H9 (cell line): ENCODE measurements around the gene NPM3. TPM values are rescaled to one million over a fixed set of nuclear protein-coding genes. Genes with fewer than 3 reads are reported as not detected.

ENCODE experiments used
- DNase-seq: peaks from one replicate; pipeline ENCODE4 v3.0.0-alpha.2; 2017
- H2AFZ ChIP-seq: one replicate; pipeline ENCODE4 v1.6.1; 2013; ENCODE audit warnings: mild to moderate bottlenecking, low read length, control low read depth, moderate library complexity
- H2AK5ac ChIP-seq: 2 replicates; pipeline ENCODE4 v1.6.1; 2013; ENCODE audit warnings: low read length, control low read depth, mixed read lengths; ENCODE audit not compliant: insufficient read length
- H2BK120ac ChIP-seq: one replicate; pipeline ENCODE4 v1.6.1; 2013; ENCODE audit warnings: low read depth, mild to moderate bottlenecking, low read length, control low read depth, inconsistent platforms; ENCODE audit not compliant: poor library complexity, severe bottlenecking
- H2BK12ac ChIP-seq: 2 replicates; pipeline ENCODE4 v1.6.1; 2013; ENCODE audit warnings: low read length, control low read depth, mixed read lengths, low read depth; ENCODE audit not compliant: insufficient read length
- H2BK15ac ChIP-seq: 2 replicates; pipeline ENCODE4 v1.6.1; 2013; ENCODE audit warnings: low read depth, low read length, control low read depth
- H2BK20ac ChIP-seq: one replicate; pipeline ENCODE4 v1.6.1; 2013; ENCODE audit warnings: low read depth, mild to moderate bottlenecking, low read length, control low read depth, inconsistent platforms; ENCODE audit not compliant: poor library complexity, severe bottlenecking
- H2BK5ac ChIP-seq: 2 replicates; pipeline ENCODE4 v1.6.1; 2013; ENCODE audit warnings: low read length, control low read depth, mixed read lengths; ENCODE audit not compliant: insufficient read length
- H3K14ac ChIP-seq: 2 replicates; pipeline ENCODE4 v1.6.1; 2013; ENCODE audit warnings: low read length, control low read depth; ENCODE audit not compliant: insufficient read depth
- H3K18ac ChIP-seq: 2 replicates; pipeline ENCODE4 v1.6.1; 2013; ENCODE audit warnings: low read depth, mild to moderate bottlenecking, mixed read lengths, low read length, control low read depth; ENCODE audit not compliant: insufficient read length
- H3K23ac ChIP-seq: 2 replicates; pipeline ENCODE4 v1.6.1; 2013; ENCODE audit warnings: low read length, control low read depth, mixed read lengths, low read depth; ENCODE audit not compliant: insufficient read length
- H3K23me2 ChIP-seq: 2 replicates; pipeline ENCODE4 v1.6.1; 2013; ENCODE audit warnings: low read depth, mild to moderate bottlenecking, mixed read lengths, low read length, control low read depth; ENCODE audit not compliant: insufficient read length, poor library complexity, severe bottlenecking
- H3K27ac ChIP-seq: 2 replicates; pipeline ENCODE4 v1.5.1; 2013; ENCODE audit warnings: low read length, control low read depth, mixed read lengths, low read depth; ENCODE audit not compliant: insufficient read length
- H3K27me3 ChIP-seq: 2 replicates; pipeline ENCODE4 v1.6.1; 2013; ENCODE audit warnings: low read length, control low read depth, inconsistent platforms; ENCODE audit not compliant: insufficient read depth
- H3K4ac ChIP-seq: 2 replicates; pipeline ENCODE4 v1.6.1; 2013; ENCODE audit warnings: low read depth, mild to moderate bottlenecking, control low read depth, inconsistent platforms, low read length, moderate library complexity
- H3K4me1 ChIP-seq: 2 replicates; pipeline ENCODE4 v1.6.1; 2013; ENCODE audit warnings: low read length, control low read depth, inconsistent platforms; ENCODE audit not compliant: insufficient read depth
- H3K4me2 ChIP-seq: 2 replicates; pipeline ENCODE4 v1.6.1; 2013; ENCODE audit warnings: low read length, control low read depth, mixed read lengths; ENCODE audit not compliant: insufficient read length, insufficient read depth
- H3K56ac ChIP-seq: 2 replicates; pipeline ENCODE4 v1.6.1; 2013; ENCODE audit warnings: low read depth, mild to moderate bottlenecking, mixed read lengths, low read length, control low read depth; ENCODE audit not compliant: insufficient read length
- H3K79me1 ChIP-seq: 2 replicates; pipeline ENCODE4 v1.6.1; 2013; ENCODE audit warnings: low read depth, mild to moderate bottlenecking, moderate library complexity, low read length, control low read depth, inconsistent platforms; ENCODE audit not compliant: insufficient read depth, poor library complexity, severe bottlenecking
- H3K79me2 ChIP-seq: 2 replicates; pipeline ENCODE4 v1.6.1; 2013; ENCODE audit warnings: low read length, control low read depth, inconsistent platforms; ENCODE audit not compliant: insufficient read depth
- H3K9ac ChIP-seq: 2 replicates; pipeline ENCODE4 v1.6.1; 2013; ENCODE audit warnings: low read length, control low read depth, mixed read lengths; ENCODE audit not compliant: insufficient read length; ENCODE audit errors: extremely low read depth
- H3K9me3 ChIP-seq: one replicate; pipeline ENCODE4 v1.6.1; 2013; ENCODE audit warnings: low read depth, low read length, inconsistent platforms; ENCODE audit not compliant: control insufficient read depth
- H3T11ph ChIP-seq: one replicate; pipeline ENCODE4 v1.6.1; 2013; ENCODE audit warnings: mild to moderate bottlenecking, low read length, control low read depth, inconsistent platforms
- H4K20me1 ChIP-seq: one replicate; pipeline ENCODE4 v1.6.1; 2013; ENCODE audit not compliant: control insufficient read depth, insufficient read length, insufficient read depth
- H4K5ac ChIP-seq: 2 replicates; pipeline ENCODE4 v1.6.1; 2013; ENCODE audit warnings: low read depth, mild to moderate bottlenecking, mixed read lengths, low read length, control low read depth; ENCODE audit not compliant: insufficient read length
- H4K8ac ChIP-seq: replicated peaks from 2 replicates; pipeline ENCODE4 v1.6.1; 2013; ENCODE audit warnings: low read length, control low read depth, mixed read lengths, low read depth; ENCODE audit not compliant: insufficient read length
- H4K91ac ChIP-seq: 2 replicates; pipeline ENCODE4 v1.6.1; 2013; ENCODE audit warnings: low read depth, mild to moderate bottlenecking, moderate library complexity, mixed read lengths, low read length, control low read depth; ENCODE audit not compliant: insufficient read length
- H3K27ac Mint-ChIP-seq, 3 experiments: 2 replicates in 2 of 3; 3 replicates in 1 of 3; pipeline ENCODE4 v1.8.0; 2020 to 2021; ENCODE audit warnings: mixed read lengths in 3 of 3, mild to moderate bottlenecking in 1 of 3, moderate library complexity in 1 of 3
- H3K27me3 Mint-ChIP-seq: 2 replicates; pipeline ENCODE4 v1.8.0; 2021; ENCODE audit warnings: low read depth, mild to moderate bottlenecking, moderate library complexity, mixed read lengths
- H3K36me3 Mint-ChIP-seq, 3 experiments: 2 replicates in 2 of 3; 3 replicates in 1 of 3; pipeline ENCODE4 v1.8.0; 2020 to 2021; ENCODE audit warnings: low read depth in 3 of 3, mixed read lengths in 3 of 3; ENCODE audit not compliant: insufficient read depth in 1 of 3
- H3K4me1 Mint-ChIP-seq, 2 experiments: 2 replicates each; pipeline ENCODE4 v1.8.0; 2020; ENCODE audit warnings: mixed read lengths in 2 of 2
- H3K4me3 Mint-ChIP-seq, 2 experiments: 2 replicates in 1 of 2; 3 replicates in 1 of 2; pipeline ENCODE4 v1.8.0; 2020 to 2021; ENCODE audit warnings: mild to moderate bottlenecking in 2 of 2, mixed read lengths in 2 of 2, moderate library complexity in 1 of 2
- H3K9me3 Mint-ChIP-seq, 2 experiments: 2 replicates in 1 of 2; 3 replicates in 1 of 2; pipeline ENCODE4 v1.8.0; 2020; ENCODE audit warnings: mild to moderate bottlenecking in 2 of 2, mixed read lengths in 2 of 2, moderate library complexity in 1 of 2
- WGBS: extraction: QIAGEN DNeasy Blood & Tissue Kit; methylation state at CpG from one replicate; pipeline ENCODE4 v1.1.7; 2013; ENCODE audit warnings: missing lambda C conversion rate, low lambda C conversion rate, mixed read lengths; ENCODE audit not compliant: insufficient read length; ENCODE audit errors: extremely low coverage; 5-methylcytosine and 5-hydroxymethylcytosine counted together
- total RNA-seq: library from RNA; stranded (reverse); gene quantifications from 2 replicates; pipeline ENCODE4 v1.2.1, GENCODE V29; 2021
- TF ChIP-seq, protein P1 (sequence below): fragments of 200-600 bp; sonication (generic); conservative IDR thresholded peaks from 3 replicates; pipeline ENCODE4 v1.8.0; 2021; ENCODE audit warnings: antibody characterized with exemption, mild to moderate bottlenecking

The NPM3 gene
- total RNA-seq, 1 experiment from 2014 or later: 133 TPM

GRCh38 chr10:101776161-101776817 lies 7.0 kb downstream of the NPM3 start:
- H3K18ac ChIP-seq: no peak overlapping the region
- no peak overlapping the region for H2BK15ac ChIP-seq
- peak; percentile 44 for DNase-seq
- H2AFZ ChIP-seq: no peak overlapping the region
- no peak overlapping the region for H3K27ac ChIP-seq
- H4K8ac ChIP-seq: no peak overlapping the region
- H4K20me1 ChIP-seq: peaks cover 2% of the 10 kb centered on the region
- peaks cover 29% of the 10 kb centered on the region for H3K23me2 ChIP-seq
- H2BK5ac ChIP-seq: no peak overlapping the region
- H3K79me1 ChIP-seq: no peaks in the 10 kb centered on the region
- H2BK120ac ChIP-seq: no peak overlapping the region
- no peak overlapping the region for H3K56ac ChIP-seq
- no peak overlapping the region for H3K9ac ChIP-seq
- no peak overlapping the region for H2BK20ac ChIP-seq
- no peak overlapping the region for H4K5ac ChIP-seq
- H3K14ac ChIP-seq: no peak overlapping the region
- H3K27me3 ChIP-seq: peaks cover 54% of the 10 kb centered on the region
- no peaks in the 10 kb centered on the region for H3K9me3 ChIP-seq
- no peaks in the 10 kb centered on the region; a peak in 1 of 5 replicates for H3K9me3 Mint-ChIP-seq
- no peak overlapping the region for H2AK5ac ChIP-seq
- H3K79me2 ChIP-seq: no peaks in the 10 kb centered on the region
- WGBS: no CpG with 5 or more reads among the region's 74 CpGs
- H3K4me2 ChIP-seq: no peak overlapping the region
- H3K23ac ChIP-seq: no peak overlapping the region
- H4K91ac ChIP-seq: no peak overlapping the region
- H2BK12ac ChIP-seq: no peak overlapping the region
- H3K36me3 Mint-ChIP-seq: peaks cover 3 to 9% (median 6%) of the 10 kb centered on the region in 3 experiments; a peak in 3 of 7 replicates
- H3K27ac Mint-ChIP-seq: no peak overlapping the region
- no peak overlapping the region for H3K4ac ChIP-seq
- peaks cover 59 to 68% of the 10 kb centered on the region in 2 experiments for H3K4me1 Mint-ChIP-seq
- peaks cover 72% of the 10 kb centered on the region for H3K27me3 Mint-ChIP-seq
- H3K4me1 ChIP-seq: peaks cover 11% of the 10 kb centered on the region; the same call in 1 of the 2 replicates
- no peak overlapping the region for H3T11ph ChIP-seq
- TF ChIP-seq, protein P1, sequence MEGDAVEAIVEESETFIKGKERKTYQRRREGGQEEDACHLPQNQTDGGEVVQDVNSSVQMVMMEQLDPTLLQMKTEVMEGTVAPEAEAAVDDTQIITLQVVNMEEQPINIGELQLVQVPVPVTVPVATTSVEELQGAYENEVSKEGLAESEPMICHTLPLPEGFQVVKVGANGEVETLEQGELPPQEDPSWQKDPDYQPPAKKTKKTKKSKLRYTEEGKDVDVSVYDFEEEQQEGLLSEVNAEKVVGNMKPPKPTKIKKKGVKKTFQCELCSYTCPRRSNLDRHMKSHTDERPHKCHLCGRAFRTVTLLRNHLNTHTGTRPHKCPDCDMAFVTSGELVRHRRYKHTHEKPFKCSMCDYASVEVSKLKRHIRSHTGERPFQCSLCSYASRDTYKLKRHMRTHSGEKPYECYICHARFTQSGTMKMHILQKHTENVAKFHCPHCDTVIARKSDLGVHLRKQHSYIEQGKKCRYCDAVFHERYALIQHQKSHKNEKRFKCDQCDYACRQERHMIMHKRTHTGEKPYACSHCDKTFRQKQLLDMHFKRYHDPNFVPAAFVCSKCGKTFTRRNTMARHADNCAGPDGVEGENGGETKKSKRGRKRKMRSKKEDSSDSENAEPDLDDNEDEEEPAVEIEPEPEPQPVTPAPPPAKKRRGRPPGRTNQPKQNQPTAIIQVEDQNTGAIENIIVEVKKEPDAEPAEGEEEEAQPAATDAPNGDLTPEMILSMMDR: no peak
- peak overlapping the region; percentile 50 to 78; a peak in 4 of 5 replicates for H3K4me3 Mint-ChIP-seq
